KMS-11 (cell line): ENCODE data around the gene CHAMP1.
"Not testable (repeated sequence)": the region's sequence is repeated elsewhere in the genome, so short reads cannot be mapped to it uniquely, and the experiment has no call there.

Experiments used
- H2AFZ ChIP-seq: fragments of 200-600 bp; sonication (generic); 2 replicates; pipeline ENCODE4 v1.6.1; 2016; ENCODE audit warnings: antibody characterized with exemption, mixed run types, low read depth
- H3K27ac ChIP-seq: fragments of 200-600 bp; sonication (generic); 2 replicates; pipeline ENCODE4 v1.6.1; 2016; ENCODE audit warnings: mild to moderate bottlenecking, mixed run types
- H3K27me3 ChIP-seq: fragments of 200-600 bp; sonication (generic); 2 replicates; pipeline ENCODE4 v1.6.1; 2017; ENCODE audit warnings: mild to moderate bottlenecking, low read depth, mixed run types, moderate library complexity; ENCODE audit not compliant: insufficient read depth
- H3K36me3 ChIP-seq: fragments of 200-600 bp; sonication (generic); 2 replicates; pipeline ENCODE4 v1.6.1; 2017; ENCODE audit warnings: mild to moderate bottlenecking, mixed run types; ENCODE audit not compliant: insufficient read depth
- H3K4me1 ChIP-seq: fragments of 200-600 bp; sonication (generic); 2 replicates; pipeline ENCODE4 v1.6.1; 2016; ENCODE audit warnings: mild to moderate bottlenecking, low read depth, mixed run types; ENCODE audit not compliant: poor library complexity, severe bottlenecking
- H3K4me2 ChIP-seq: fragments of 200-600 bp; sonication (generic); 2 replicates; pipeline ENCODE4 v1.7.0; 2016; ENCODE audit warnings: mild to moderate bottlenecking, mixed run types
- H3K4me3 ChIP-seq: fragments of 200-600 bp; sonication (generic); IDR thresholded peaks from 2 replicates; pipeline ENCODE4 v1.6.1; 2017; ENCODE audit warnings: low read depth, low read length, mixed read lengths; ENCODE audit not compliant: insufficient read depth
- H3K79me2 ChIP-seq: fragments of 200-600 bp; sonication (generic); 2 replicates; pipeline ENCODE4 v1.6.1; 2016; ENCODE audit warnings: low read depth, mixed run types; ENCODE audit not compliant: insufficient read depth
- H3K9ac ChIP-seq: fragments of 200-600 bp; sonication (generic); 2 replicates; pipeline ENCODE4 v1.6.1; 2016; ENCODE audit warnings: mild to moderate bottlenecking, mixed run types
- H4K20me1 ChIP-seq: fragments of 200-600 bp; sonication (generic); 2 replicates; pipeline ENCODE4 v1.6.1; 2016; ENCODE audit warnings: mild to moderate bottlenecking, mixed run types; ENCODE audit not compliant: insufficient read depth
- TF ChIP-seq, protein P1 (sequence below): fragments of 200-600 bp; sonication (generic); conservative IDR thresholded peaks from 2 replicates; pipeline ENCODE4 v1.6.1; 2017; ENCODE audit warnings: low read depth, mild to moderate bottlenecking, antibody characterized with exemption, low read length, moderate library complexity, mixed read lengths

CHAMP1 gene

GRCh38 chr13:114328034-114328433, 13.7 kb downstream of the CHAMP1 start:
- peaks cover 13% of the 10 kb centered on the region for H3K4me1 ChIP-seq
- TF ChIP-seq, protein P1, sequence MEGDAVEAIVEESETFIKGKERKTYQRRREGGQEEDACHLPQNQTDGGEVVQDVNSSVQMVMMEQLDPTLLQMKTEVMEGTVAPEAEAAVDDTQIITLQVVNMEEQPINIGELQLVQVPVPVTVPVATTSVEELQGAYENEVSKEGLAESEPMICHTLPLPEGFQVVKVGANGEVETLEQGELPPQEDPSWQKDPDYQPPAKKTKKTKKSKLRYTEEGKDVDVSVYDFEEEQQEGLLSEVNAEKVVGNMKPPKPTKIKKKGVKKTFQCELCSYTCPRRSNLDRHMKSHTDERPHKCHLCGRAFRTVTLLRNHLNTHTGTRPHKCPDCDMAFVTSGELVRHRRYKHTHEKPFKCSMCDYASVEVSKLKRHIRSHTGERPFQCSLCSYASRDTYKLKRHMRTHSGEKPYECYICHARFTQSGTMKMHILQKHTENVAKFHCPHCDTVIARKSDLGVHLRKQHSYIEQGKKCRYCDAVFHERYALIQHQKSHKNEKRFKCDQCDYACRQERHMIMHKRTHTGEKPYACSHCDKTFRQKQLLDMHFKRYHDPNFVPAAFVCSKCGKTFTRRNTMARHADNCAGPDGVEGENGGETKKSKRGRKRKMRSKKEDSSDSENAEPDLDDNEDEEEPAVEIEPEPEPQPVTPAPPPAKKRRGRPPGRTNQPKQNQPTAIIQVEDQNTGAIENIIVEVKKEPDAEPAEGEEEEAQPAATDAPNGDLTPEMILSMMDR: no peak
- H2AFZ ChIP-seq: no peak overlapping the region
- H3K9ac ChIP-seq: no peak overlapping the region
- no peaks in the 10 kb centered on the region for H3K27me3 ChIP-seq
- no peaks in the 10 kb centered on the region for H3K79me2 ChIP-seq
- H3K36me3 ChIP-seq: peaks cover 6% of the 10 kb centered on the region; the same call in 1 of the 2 replicates
- H3K4me2 ChIP-seq: no peak overlapping the region
- H4K20me1 ChIP-seq: no peaks in the 10 kb centered on the region
- H3K4me3 ChIP-seq: no peak overlapping the region
- no peak overlapping the region for H3K27ac ChIP-seq

- H3K4me1 ChIP-seq: peaks cover 19% of the 10 kb centered on the region
- no peaks in the 10 kb centered on the region for H3K79me2 ChIP-seq
- H4K20me1 ChIP-seq: no peaks in the 10 kb centered on the region
- H3K4me3 ChIP-seq: no peak overlapping the region
- peaks cover 6% of the 10 kb centered on the region; the same call in 1 of the 2 replicates for H3K36me3 ChIP-seq
- H3K27ac ChIP-seq: no peak overlapping the region
- no peak overlapping the region for H3K4me2 ChIP-seq
- no peak overlapping the region for H2AFZ ChIP-seq
- H3K27me3 ChIP-seq: no peaks in the 10 kb centered on the region
- TF ChIP-seq, protein P1: no peak
- H3K9ac ChIP-seq: no peak overlapping the region
These were observed 14.3 kb downstream of the CHAMP1 start for GRCh38 chr13:114328595-114328994.

DNA sequence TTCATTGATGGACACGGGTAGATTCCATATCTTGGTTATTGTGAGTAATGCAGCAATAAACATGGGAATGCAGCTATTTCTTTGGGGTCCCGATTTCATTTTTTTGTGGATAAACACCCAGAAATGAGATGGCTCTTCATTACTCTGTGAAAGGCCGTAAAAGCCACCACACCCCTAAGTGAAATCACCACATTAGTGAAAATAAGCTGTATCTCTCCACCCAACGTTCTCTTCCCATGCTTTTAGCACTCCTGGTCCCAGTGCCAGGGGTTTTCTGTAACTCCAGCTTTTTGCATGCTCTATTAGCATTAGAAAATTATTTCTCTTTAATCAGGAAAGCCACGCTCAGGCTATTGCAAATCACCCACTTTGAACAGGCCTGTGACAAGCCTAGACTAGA, 15.8 kb downstream of the CHAMP1 start:
- Histone ChIP-seq H3K9ac (no peak overlapping the region), H3K27ac (no peak overlapping the region), H3K36me3 (no peaks in the 10 kb centered on the region), H2AFZ (no peak overlapping the region), H3K79me2 (no peaks in the 10 kb centered on the region), H3K27me3 (no peaks in the 10 kb centered on the region), H3K4me2 (no peak overlapping the region), H4K20me1 (no peaks in the 10 kb centered on the region), H3K4me3 (no peak overlapping the region), H3K4me1 (peaks cover 34% of the 10 kb centered on the region)
- TF ChIP-seq, protein P1: no peak

GRCh38 chr13:114333881-114334280, 19.6 kb downstream of the CHAMP1 start:
- Histone ChIP-seq H2AFZ (peak overlapping the region; percentile 41; the same call in 1 of the 2 replicates), H3K9ac (peak overlapping the region; percentile 22; the same call in 1 of the 2 replicates), H3K4me2 (peak overlapping the region; percentile 75), H3K27ac (peak overlapping the region; percentile 59), H3K4me1 (peaks cover 55% of the 10 kb centered on the region)
- H4K20me1 ChIP-seq, H3K36me3 ChIP-seq, H3K79me2 ChIP-seq, H3K4me3 ChIP-seq, H3K27me3 ChIP-seq: not testable (repeated sequence)

DNA sequence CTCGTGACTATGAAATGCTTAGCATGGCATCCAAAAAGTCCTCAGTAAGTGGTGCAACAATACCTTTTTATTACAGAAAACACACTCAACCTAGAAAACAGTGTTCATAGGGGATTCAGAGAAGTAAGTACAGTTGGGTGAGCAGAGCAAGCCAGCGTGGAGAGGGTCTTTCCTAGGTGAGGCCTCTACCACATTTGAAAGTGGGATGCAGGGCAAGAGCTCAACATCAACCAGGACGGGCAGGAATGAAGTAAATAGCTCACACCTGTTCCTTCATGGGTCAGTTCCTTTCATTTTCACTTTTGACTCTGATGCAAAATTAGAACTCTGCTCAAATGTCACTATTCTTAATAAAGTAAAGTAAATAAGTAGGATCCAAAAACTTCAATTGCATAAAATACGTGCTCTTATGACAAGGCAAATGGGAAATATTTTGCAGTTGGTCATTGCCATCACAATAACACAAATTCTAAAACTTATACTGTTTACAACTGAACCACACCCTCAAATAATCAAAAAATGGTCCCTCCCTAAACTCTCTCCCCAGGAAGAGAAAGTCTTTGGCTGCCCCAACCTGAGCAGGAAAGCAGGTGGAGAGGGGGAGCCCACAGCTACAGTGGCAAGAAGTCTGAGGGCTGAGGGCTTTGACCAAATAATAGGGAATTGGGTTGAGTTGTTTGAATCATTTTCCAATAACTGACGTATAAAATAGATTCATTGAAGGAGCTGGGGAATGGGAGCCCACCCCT, 20.2 kb downstream of the CHAMP1 start:
- Histone ChIP-seq H2AFZ (peak overlapping the region; percentile 41; the same call in 1 of the 2 replicates), H3K27ac (peak overlapping the region; percentile 59), H3K9ac (peak overlapping the region; percentile 22; the same call in 1 of the 2 replicates), H3K4me1 (peaks cover 61% of the 10 kb centered on the region), H3K4me2 (peak overlapping the region; percentile 75), H3K79me2 (no peaks in the 10 kb centered on the region), H3K36me3 (no peaks in the 10 kb centered on the region), H4K20me1 (no peaks in the 10 kb centered on the region), H3K27me3 (no peaks in the 10 kb centered on the region), H3K4me3 (no peak overlapping the region)
- TF ChIP-seq, protein P1: no peak

DNA sequence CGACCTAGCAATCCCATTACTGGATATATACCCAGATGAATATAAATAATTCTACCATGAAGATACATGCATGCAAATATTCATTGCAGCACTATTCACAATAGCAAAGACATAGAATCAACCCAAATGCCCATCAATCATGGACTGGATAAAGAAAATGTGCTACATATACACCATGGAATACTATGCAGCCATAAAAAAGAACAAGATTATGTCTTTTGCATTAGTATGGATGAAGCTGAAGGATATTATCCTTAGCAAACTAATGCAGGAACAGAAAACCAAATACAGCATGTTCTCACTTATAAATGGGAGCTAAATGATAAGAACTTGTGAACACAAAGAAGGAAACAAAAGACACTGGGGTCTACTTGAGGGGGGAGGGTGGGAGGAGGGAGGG, 22.2 kb downstream of the CHAMP1 start:
- H3K4me1 ChIP-seq: peaks cover 81% of the 10 kb centered on the region
- H3K27ac ChIP-seq, H3K79me2 ChIP-seq, H3K9ac ChIP-seq, H4K20me1 ChIP-seq, H2AFZ ChIP-seq, H3K36me3 ChIP-seq, H3K4me2 ChIP-seq, H3K27me3 ChIP-seq, H3K4me3 ChIP-seq: not testable (repeated sequence)
